Measurements from ENCODE around the gene NLRP5. TPM values are rescaled to one million over a fixed set of nuclear protein-coding genes. Genes with fewer than 3 reads are reported as not detected.

The NLRP5 gene
- total RNA-seq, 1 donor from 2014 or later = not detected

- Mint-ChIP-seq H3K9me3 (ENCODE audit: unreplicated experiment) (peaks cover 9% of the 10 kb centered on the region), H3K36me3 (ENCODE audit: unreplicated experiment) (no peaks in the 10 kb centered on the region), H3K4me1 (ENCODE audit: low read depth, unreplicated experiment) (peaks cover 40% of the 10 kb centered on the region), H3K4me3 (ENCODE audit: unreplicated experiment) (peak overlapping the region; percentile 38), H3K27me3 (ENCODE audit: unreplicated experiment) (peaks cover 8% of the 10 kb centered on the region), H3K27ac (ENCODE audit: unreplicated experiment) (peak overlapping the region; percentile 72)
- TF ChIP-seq, protein P1, sequence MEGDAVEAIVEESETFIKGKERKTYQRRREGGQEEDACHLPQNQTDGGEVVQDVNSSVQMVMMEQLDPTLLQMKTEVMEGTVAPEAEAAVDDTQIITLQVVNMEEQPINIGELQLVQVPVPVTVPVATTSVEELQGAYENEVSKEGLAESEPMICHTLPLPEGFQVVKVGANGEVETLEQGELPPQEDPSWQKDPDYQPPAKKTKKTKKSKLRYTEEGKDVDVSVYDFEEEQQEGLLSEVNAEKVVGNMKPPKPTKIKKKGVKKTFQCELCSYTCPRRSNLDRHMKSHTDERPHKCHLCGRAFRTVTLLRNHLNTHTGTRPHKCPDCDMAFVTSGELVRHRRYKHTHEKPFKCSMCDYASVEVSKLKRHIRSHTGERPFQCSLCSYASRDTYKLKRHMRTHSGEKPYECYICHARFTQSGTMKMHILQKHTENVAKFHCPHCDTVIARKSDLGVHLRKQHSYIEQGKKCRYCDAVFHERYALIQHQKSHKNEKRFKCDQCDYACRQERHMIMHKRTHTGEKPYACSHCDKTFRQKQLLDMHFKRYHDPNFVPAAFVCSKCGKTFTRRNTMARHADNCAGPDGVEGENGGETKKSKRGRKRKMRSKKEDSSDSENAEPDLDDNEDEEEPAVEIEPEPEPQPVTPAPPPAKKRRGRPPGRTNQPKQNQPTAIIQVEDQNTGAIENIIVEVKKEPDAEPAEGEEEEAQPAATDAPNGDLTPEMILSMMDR (IDR thresholded peaks at IDR 0.05; ENCODE audit: partially characterized antibody, unreplicated experiment) = no peak
- no peak for DNase-seq
Observed at GRCh38 chr19:56108447-56109195, 122.0 kb downstream of the NLRP5 start.

GRCh38 chr19:56109226-56109625 lies 122.7 kb downstream of the NLRP5 start:
- Mint-ChIP-seq H3K4me3 (ENCODE audit: unreplicated experiment) (peak overlapping the region; percentile 38), H3K27ac (ENCODE audit: unreplicated experiment) (peak overlapping the region; percentile 72), H3K27me3 (ENCODE audit: unreplicated experiment) (peaks cover 13% of the 10 kb centered on the region), H3K4me1 (ENCODE audit: low read depth, unreplicated experiment) (peaks cover 43% of the 10 kb centered on the region), H3K9me3 (ENCODE audit: unreplicated experiment) (peaks cover 10% of the 10 kb centered on the region), H3K36me3 (ENCODE audit: unreplicated experiment) (no peaks in the 10 kb centered on the region)
- no peak for DNase-seq
- TF ChIP-seq, protein P1 (IDR thresholded peaks at IDR 0.05; ENCODE audit: partially characterized antibody, unreplicated experiment) = no peak

DNA sequence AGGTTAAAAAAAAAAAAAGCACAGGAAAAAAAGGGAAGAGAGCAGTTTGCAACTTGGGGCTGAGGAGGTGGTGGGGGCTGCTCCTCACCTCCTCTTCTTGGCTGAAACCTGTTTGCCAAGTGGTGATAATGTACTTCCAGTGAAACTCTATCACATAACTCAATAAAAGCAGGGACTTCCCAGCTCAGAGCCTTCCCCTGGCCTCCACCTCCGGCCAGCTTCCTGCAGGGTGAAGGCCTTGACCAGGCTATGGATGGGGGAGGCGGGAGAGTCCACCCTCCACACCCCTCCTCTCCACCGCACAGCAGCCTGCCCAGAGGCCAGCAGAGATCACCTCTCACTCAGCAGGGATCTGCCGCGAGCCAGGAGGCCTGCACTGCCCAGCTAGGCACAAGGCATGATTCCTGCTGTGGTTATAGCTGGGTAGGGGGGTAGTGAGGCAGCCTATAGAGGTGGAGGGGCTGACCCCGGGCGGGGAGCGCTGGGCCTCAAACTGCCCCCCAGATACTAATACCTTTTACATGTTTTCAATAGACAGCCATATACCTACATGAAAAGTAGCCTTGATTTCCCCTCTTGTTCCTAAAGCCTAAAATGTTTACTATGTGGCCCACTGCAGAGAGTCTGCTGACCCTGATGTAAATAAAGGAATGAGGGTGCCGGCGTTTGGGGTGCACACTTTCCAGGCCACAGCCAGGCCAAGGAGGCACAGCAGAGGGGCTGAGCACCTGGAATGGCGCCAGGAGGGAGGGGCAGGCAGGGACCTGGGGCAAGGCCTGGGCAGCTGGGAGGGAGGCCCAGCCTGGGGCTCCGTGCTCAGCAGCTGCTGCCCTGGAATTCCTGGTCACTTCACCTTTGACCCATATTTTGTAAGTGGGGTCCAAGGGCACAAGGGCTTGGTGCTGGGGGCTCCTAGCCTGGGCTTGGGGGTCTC lies 124.2 kb downstream of the NLRP5 start:
- peaks cover 10% of the 10 kb centered on the region for H3K9me3 Mint-ChIP-seq (ENCODE audit: unreplicated experiment)
- H3K4me3 Mint-ChIP-seq (ENCODE audit: unreplicated experiment) = peak overlapping the region; percentile 39
- no peaks in the 10 kb centered on the region for H3K36me3 Mint-ChIP-seq (ENCODE audit: unreplicated experiment)
- peak overlapping the region; percentile 67 for H3K27ac Mint-ChIP-seq (ENCODE audit: unreplicated experiment)
- H3K27me3 Mint-ChIP-seq (ENCODE audit: unreplicated experiment) = peaks cover 11% of the 10 kb centered on the region
- TF ChIP-seq, protein P1 (IDR thresholded peaks at IDR 0.05; ENCODE audit: partially characterized antibody, unreplicated experiment) = no peak
- H3K4me1 Mint-ChIP-seq (ENCODE audit: low read depth, unreplicated experiment) = peaks cover 49% of the 10 kb centered on the region
- DNase-seq = no peak

Other genes starting within 250 kb of the NLRP5 start
- gene NLRP9, start 248.4 kb upstream of the NLRP5 start, total RNA-seq (ENCODE audit: unreplicated experiment) = not detected
- not detected for gene RFPL4A, start 227.7 kb upstream of the NLRP5 start, total RNA-seq (ENCODE audit: unreplicated experiment)
- 0.96 TPM for gene RFPL4AL1, start 217.7 kb upstream of the NLRP5 start, total RNA-seq (ENCODE audit: unreplicated experiment)
- 0.34 TPM for gene NLRP11, start 154.8 kb upstream of the NLRP5 start, total RNA-seq (ENCODE audit: unreplicated experiment)
- gene NLRP4, start 150.2 kb upstream of the NLRP5 start, total RNA-seq (ENCODE audit: unreplicated experiment) = not detected
- gene NLRP13, start 54.4 kb upstream of the NLRP5 start, total RNA-seq (ENCODE audit: unreplicated experiment) = not detected
- not detected for gene NLRP8, start 38.9 kb upstream of the NLRP5 start, total RNA-seq (ENCODE audit: unreplicated experiment)
- 59.7 TPM for gene ZNF787, start 134.5 kb downstream of the NLRP5 start, total RNA-seq (ENCODE audit: unreplicated experiment)
- 56.9 TPM for gene ZNF444, start 154.5 kb downstream of the NLRP5 start, total RNA-seq (ENCODE audit: unreplicated experiment)
- gene GALP, start 189.2 kb downstream of the NLRP5 start, total RNA-seq (ENCODE audit: unreplicated experiment) = not detected
- gene ZSCAN5B, start 211.0 kb downstream of the NLRP5 start, total RNA-seq (ENCODE audit: unreplicated experiment) = not detected
- 0.32 TPM for gene ZSCAN5C, start 215.5 kb downstream of the NLRP5 start, total RNA-seq (ENCODE audit: unreplicated experiment)